HG02610 (cell line): ENCODE measurements around the gene DENND1A.

Source experiments
- ATAC-seq: cut with Tn5 transposase; IDR thresholded peaks from one replicate; pipeline ENCODE4 v1.9.1; 2021; ENCODE audit warnings: mild to moderate bottlenecking, moderate library complexity; ENCODE audit not compliant: unreplicated experiment

DENND1A gene

GRCh38 chr9:123775289-123776284, 154.3 kb downstream of the DENND1A start:
- ATAC-seq: no peak

GRCh38 chr9:123773783-123774182, 156.1 kb downstream of the DENND1A start:
- ATAC-seq: no peak

- no peak for ATAC-seq
These were observed 157.0 kb downstream of the DENND1A start for GRCh38 chr9:123772967-123773366.

- ATAC-seq: no peak
These were observed 157.6 kb downstream of the DENND1A start for GRCh38 chr9:123772374-123772773.

GRCh38 chr9:123771690-123772089, 158.2 kb downstream of the DENND1A start:
- peak; percentile 43 for ATAC-seq

GRCh38 chr9:123769719-123770118, 160.2 kb downstream of the DENND1A start:
- ATAC-seq: no peak

- ATAC-seq: no peak
These were observed 165.9 kb downstream of the DENND1A start for GRCh38 chr9:123763910-123764588.

GRCh38 chr9:123761905-123762605, 167.9 kb downstream of the DENND1A start:
- ATAC-seq: no peak

- no peak for ATAC-seq
These were observed 172.0 kb downstream of the DENND1A start for GRCh38 chr9:123757960-123758359.

GRCh38 chr9:123757547-123757946, 172.4 kb downstream of the DENND1A start:
- no peak for ATAC-seq

GRCh38 chr9:123756484-123757106, 173.3 kb downstream of the DENND1A start:
- ATAC-seq: peak; percentile 58

- no peak for ATAC-seq
These were observed 176.2 kb downstream of the DENND1A start for GRCh38 chr9:123753669-123754258.

GRCh38 chr9:123753016-123753415, 176.9 kb downstream of the DENND1A start:
- ATAC-seq: no peak

- ATAC-seq: peak; percentile 84
These were observed 180.2 kb downstream of the DENND1A start for GRCh38 chr9:123749580-123750202.

- no peak for ATAC-seq
These were observed 183.2 kb downstream of the DENND1A start for GRCh38 chr9:123746765-123747164.

GRCh38 chr9:123745933-123746332, 184.0 kb downstream of the DENND1A start:
- ATAC-seq: no peak

GRCh38 chr9:123745451-123745850, 184.5 kb downstream of the DENND1A start:
- ATAC-seq: no peak

- no peak for ATAC-seq
These were observed 186.2 kb downstream of the DENND1A start for GRCh38 chr9:123743737-123744136.

GRCh38 chr9:123742009-123742767, 187.7 kb downstream of the DENND1A start:
- no peak for ATAC-seq
